ENCODE results near the gene KIF18B. TPM values are rescaled to one million over a fixed set of nuclear protein-coding genes. Genes with fewer than 3 reads are reported as not detected.

The KIF18B gene
- polyA plus RNA-seq, 3 donors: not detected

DNA sequence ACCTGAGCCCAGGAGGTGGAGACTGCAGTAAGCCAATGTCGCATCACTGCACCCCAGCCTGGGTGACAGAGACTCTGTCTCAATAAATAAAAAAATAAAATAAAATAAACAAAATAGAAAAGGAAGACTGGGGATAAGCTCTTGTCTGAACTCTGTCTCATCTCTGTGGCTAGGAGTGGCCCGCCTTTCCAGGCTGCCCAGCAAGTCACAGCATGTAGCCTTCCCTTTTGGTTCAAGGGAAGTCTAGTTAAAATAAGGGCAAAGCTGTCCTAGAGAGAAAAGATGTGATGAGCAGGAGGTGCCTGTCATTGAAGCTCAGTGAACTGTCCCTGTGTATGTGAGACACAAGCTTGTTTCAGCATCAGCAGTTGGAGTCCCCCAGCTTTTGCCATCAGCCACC is 29.6 kb downstream of the KIF18B start:
- Histone ChIP-seq H3K4me1 (ENCODE audit: control insufficient read depth in 1 of 2, insufficient read depth in 2 of 2, low read length in 2 of 2) (peaks cover 15 to 20% of the 10 kb centered on the region in 2 donors), H3K27me3 (ENCODE audit: control insufficient read depth in 2 of 2, insufficient read depth in 2 of 2, low read length in 2 of 2) (peaks cover 6 to 21% of the 10 kb centered on the region in 2 donors), H3K79me2 (ENCODE audit: insufficient read depth, low read length) (no peaks in the 10 kb centered on the region), H3K27ac (ENCODE audit: low read depth in 1 of 2, low read length in 2 of 2) (no peak overlapping the region), H4K20me1 (ENCODE audit: insufficient read depth, low read length) (no peaks in the 10 kb centered on the region), H3K36me3 (replicated peaks in 1 of 2; ENCODE audit: control insufficient read depth in 1 of 2, insufficient read depth in 2 of 2, low read length in 2 of 2) (no peaks in the 10 kb centered on the region), H3K4me2 (replicated peaks; ENCODE audit: extremely low read depth, low read length, poor library complexity, severe bottlenecking) (no peak overlapping the region), H3K9me3 (replicated peaks in 1 of 2; ENCODE audit: control insufficient read depth in 1 of 2, insufficient read depth in 1 of 2, low read length in 2 of 2) (no peaks in the 10 kb centered on the region), H3K4me3 (replicated peaks in 1 of 3; ENCODE audit: low read depth in 2 of 3, low read length in 3 of 3) (no peak overlapping the region), H2AFZ (ENCODE audit: insufficient read depth, low read depth, low read length, poor library complexity, severe bottlenecking) (no peak overlapping the region), H3K9ac (ENCODE audit: insufficient read depth, low read length, poor library complexity, severe bottlenecking) (no peak overlapping the region)
- TF ChIP-seq, protein P1, sequence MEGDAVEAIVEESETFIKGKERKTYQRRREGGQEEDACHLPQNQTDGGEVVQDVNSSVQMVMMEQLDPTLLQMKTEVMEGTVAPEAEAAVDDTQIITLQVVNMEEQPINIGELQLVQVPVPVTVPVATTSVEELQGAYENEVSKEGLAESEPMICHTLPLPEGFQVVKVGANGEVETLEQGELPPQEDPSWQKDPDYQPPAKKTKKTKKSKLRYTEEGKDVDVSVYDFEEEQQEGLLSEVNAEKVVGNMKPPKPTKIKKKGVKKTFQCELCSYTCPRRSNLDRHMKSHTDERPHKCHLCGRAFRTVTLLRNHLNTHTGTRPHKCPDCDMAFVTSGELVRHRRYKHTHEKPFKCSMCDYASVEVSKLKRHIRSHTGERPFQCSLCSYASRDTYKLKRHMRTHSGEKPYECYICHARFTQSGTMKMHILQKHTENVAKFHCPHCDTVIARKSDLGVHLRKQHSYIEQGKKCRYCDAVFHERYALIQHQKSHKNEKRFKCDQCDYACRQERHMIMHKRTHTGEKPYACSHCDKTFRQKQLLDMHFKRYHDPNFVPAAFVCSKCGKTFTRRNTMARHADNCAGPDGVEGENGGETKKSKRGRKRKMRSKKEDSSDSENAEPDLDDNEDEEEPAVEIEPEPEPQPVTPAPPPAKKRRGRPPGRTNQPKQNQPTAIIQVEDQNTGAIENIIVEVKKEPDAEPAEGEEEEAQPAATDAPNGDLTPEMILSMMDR (IDR thresholded peaks at IDR 0.05): no peak
- H3K27ac Mint-ChIP-seq: no peak overlapping the region
- 90% methylated on average over 1 of the region's 2 CpGs for WGBS (ENCODE audit: insufficient coverage)
- H3K27me3 Mint-ChIP-seq (ENCODE audit: low read depth in 3 of 3): peaks cover 25 to 43% (median 31%) of the 10 kb centered on the region in 3 donors
- no peak overlapping the region for H3K4me3 Mint-ChIP-seq
- no peaks in the 10 kb centered on the region for H3K36me3 Mint-ChIP-seq
- peaks cover 16% of the 10 kb centered on the region for H3K4me1 Mint-ChIP-seq
- H3K9me3 Mint-ChIP-seq: peaks cover 0 to 3% (median 0%) of the 10 kb centered on the region in 7 donors
- DNase-seq: no peak
- intact Hi-C loops (cut with micrococcal nuclease): loop anchor here in 1 of 2 donors (2.0 kb wide), 1 partner anchor 181 kb away; no protein-coding TSS in a partner anchor

DNA sequence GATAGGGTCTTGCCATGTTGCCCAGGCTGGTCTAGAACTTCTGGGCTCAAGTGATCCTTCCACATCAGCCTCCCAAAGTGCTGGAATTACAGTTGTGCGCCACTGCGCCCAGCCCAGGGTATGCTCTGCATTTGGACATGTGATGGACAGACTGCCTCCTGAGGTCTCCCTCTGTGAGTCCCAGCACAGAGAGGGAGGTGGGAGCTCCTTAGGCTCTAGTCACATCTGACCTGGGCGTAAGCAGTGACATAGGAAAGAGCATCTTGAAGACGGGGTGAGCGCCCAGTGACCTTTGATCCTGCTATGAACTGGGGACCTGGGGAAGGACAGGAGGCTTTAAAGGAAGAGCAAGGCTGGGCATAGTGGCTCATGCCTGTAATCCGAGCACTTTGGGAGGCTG is 30.1 kb downstream of the KIF18B start:
- H3K36me3 ChIP-seq (replicated peaks in 1 of 2; ENCODE audit: control insufficient read depth in 1 of 2, insufficient read depth in 2 of 2, low read length in 2 of 2): no peaks in the 10 kb centered on the region
- WGBS (ENCODE audit: insufficient coverage): 92% methylated on average over 6 of the region's 6 CpGs

More for the DNA sequence above, 30.1 kb downstream of the KIF18B start:
- DNase-seq: peak in 1 of 3 donors; percentile 3
- Mint-ChIP-seq H3K27ac (no peak overlapping the region), H3K4me3 (peak overlapping the region in 1 of 2 donors; percentile 31), H3K9me3 (peaks cover 0 to 3% (median 0%) of the 10 kb centered on the region in 7 donors), H3K36me3 (peaks cover 0 to 1% of the 10 kb centered on the region in 2 donors), H3K27me3 (ENCODE audit: low read depth in 3 of 3) (peaks cover 26 to 41% (median 34%) of the 10 kb centered on the region in 3 donors), H3K4me1 (peaks cover 17% of the 10 kb centered on the region)
- H2AFZ ChIP-seq (ENCODE audit: insufficient read depth, low read depth, low read length, poor library complexity, severe bottlenecking): no peak overlapping the region
- no peak overlapping the region for H3K9ac ChIP-seq (ENCODE audit: insufficient read depth, low read length, poor library complexity, severe bottlenecking)
- no peaks in the 10 kb centered on the region for H3K9me3 ChIP-seq (replicated peaks in 1 of 2; ENCODE audit: control insufficient read depth in 1 of 2, insufficient read depth in 1 of 2, low read length in 2 of 2)
- TF ChIP-seq, protein P1 (IDR thresholded peaks at IDR 0.05): no peak
- H3K4me1 ChIP-seq (ENCODE audit: control insufficient read depth in 1 of 2, insufficient read depth in 2 of 2, low read length in 2 of 2): peaks cover 15 to 20% of the 10 kb centered on the region in 2 donors
- no peaks in the 10 kb centered on the region for H3K79me2 ChIP-seq (ENCODE audit: insufficient read depth, low read length)
- H3K27ac ChIP-seq (ENCODE audit: low read depth in 1 of 2, low read length in 2 of 2): no peak overlapping the region
- intact Hi-C loops (cut with micrococcal nuclease): no loop called here
- H3K4me3 ChIP-seq (replicated peaks in 1 of 3; ENCODE audit: low read depth in 2 of 3, low read length in 3 of 3): no peak overlapping the region
- no peaks in the 10 kb centered on the region for H4K20me1 ChIP-seq (ENCODE audit: insufficient read depth, low read length)
- H3K4me2 ChIP-seq (replicated peaks; ENCODE audit: extremely low read depth, low read length, poor library complexity, severe bottlenecking): no peak overlapping the region
- H3K27me3 ChIP-seq (ENCODE audit: control insufficient read depth in 2 of 2, insufficient read depth in 2 of 2, low read length in 2 of 2): peaks cover 9 to 27% of the 10 kb centered on the region in 2 donors
